ENCODE measurements around the gene RMND1.
"Not testable (repeated sequence)": the region's sequence is repeated elsewhere in the genome, so short reads cannot be mapped to it uniquely, and the experiment has no call there.

RMND1 gene

DNA sequence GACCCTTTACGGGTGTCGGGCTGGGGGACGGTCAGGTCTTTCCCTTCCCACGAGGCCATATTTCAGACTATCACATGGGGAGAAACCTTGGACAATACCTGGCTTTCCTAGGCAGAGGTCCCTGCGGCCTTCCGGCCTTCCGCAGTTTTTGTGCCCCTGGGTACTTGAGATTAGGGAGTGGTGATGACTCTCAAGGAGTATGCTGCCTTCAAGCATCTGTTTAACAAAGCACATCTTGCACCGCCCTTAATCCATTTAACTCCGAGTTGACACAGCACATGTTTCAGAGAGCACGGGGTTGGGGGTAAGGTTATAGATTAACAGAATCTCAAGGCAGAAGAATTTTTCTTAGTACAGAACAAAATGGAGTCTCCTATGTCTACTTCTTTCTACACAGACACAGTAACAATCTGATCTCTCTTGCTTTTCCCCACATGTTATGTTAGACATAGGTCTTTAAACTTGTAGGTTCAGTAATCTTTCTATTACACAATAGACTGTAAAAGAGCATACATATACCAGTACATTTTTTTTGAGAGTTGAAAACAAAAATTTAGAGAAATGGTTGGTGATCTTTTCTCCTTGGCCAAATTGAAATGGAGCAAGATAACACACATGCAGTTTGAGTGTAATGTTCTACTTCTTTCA is 3.9 kb upstream of the RMND1 start:
- not testable (repeated sequence) for H3K27me3 ChIP-seq (ENCODE audit: control insufficient read depth, insufficient read depth, low read length, poor library complexity, severe bottlenecking); H3K4me3 ChIP-seq (ENCODE audit: insufficient read depth, low read depth, low read length); H3K27ac ChIP-seq (ENCODE audit: insufficient read depth, low read depth, low read length, poor library complexity, severe bottlenecking); H3K9me3 ChIP-seq (ENCODE audit: control insufficient read depth, low read length)
- WGBS, 2 experiments, result 36 to 52% methylated on average over 3 to 4 of the region's 10 CpGs
- H3K4me1 ChIP-seq (ENCODE audit: control insufficient read depth, insufficient read depth, low read length), result peaks cover 14% of the 10 kb centered on the region
- H3K36me3 ChIP-seq (ENCODE audit: control insufficient read depth, insufficient read depth, low read length), result peaks cover 13% of the 10 kb centered on the region

DNA sequence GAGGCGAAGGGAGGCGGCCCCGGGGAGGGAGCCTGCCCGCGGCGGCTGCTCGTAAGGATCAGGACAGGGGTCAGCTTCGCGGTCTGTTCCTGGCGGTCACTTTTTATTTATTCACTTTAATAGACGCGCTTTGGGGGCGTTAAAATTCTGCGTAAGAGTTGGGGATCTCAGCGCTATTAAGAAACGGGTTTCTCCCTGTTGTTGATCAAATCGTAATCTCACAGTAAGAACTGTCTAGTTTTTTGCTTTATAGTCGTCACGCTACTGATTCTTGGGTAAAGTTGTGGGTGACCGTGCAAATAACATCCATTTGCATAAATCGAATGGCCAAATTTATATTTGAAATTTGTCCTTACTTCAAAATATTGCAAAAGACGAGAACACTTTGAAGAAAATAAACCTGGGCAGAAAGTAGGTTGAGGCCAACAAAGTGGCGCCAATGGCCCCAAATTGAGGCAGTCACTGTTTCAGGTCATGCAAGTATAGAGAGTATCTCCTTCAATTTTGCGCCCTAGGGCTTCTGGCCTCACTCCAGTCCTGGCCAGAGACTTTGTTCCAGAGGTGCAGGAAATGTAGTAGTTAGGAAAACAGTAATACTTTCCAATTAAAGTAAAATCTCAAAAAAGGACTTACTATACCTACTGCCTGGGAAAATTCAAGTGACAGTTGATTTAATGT is 963 bp upstream of the RMND1 start:
- H3K27me3 ChIP-seq (ENCODE audit: control insufficient read depth, insufficient read depth, low read length, poor library complexity, severe bottlenecking), result no peaks in the 10 kb centered on the region
- H3K27ac ChIP-seq (ENCODE audit: insufficient read depth, low read depth, low read length, poor library complexity, severe bottlenecking), result peak overlapping the region; percentile 90
- 0 to 1% methylated on average over 22 to 24 of the region's 24 CpGs for WGBS, 2 experiments
- H3K36me3 ChIP-seq (ENCODE audit: control insufficient read depth, insufficient read depth, low read length), result no peaks in the 10 kb centered on the region
- peaks cover 14% of the 10 kb centered on the region for H3K4me1 ChIP-seq (ENCODE audit: control insufficient read depth, insufficient read depth, low read length)
- H3K9me3 ChIP-seq (ENCODE audit: control insufficient read depth, low read length), result no peaks in the 10 kb centered on the region
- peak overlapping the region; percentile 75 for H3K4me3 ChIP-seq (ENCODE audit: insufficient read depth, low read depth, low read length)

DNA sequence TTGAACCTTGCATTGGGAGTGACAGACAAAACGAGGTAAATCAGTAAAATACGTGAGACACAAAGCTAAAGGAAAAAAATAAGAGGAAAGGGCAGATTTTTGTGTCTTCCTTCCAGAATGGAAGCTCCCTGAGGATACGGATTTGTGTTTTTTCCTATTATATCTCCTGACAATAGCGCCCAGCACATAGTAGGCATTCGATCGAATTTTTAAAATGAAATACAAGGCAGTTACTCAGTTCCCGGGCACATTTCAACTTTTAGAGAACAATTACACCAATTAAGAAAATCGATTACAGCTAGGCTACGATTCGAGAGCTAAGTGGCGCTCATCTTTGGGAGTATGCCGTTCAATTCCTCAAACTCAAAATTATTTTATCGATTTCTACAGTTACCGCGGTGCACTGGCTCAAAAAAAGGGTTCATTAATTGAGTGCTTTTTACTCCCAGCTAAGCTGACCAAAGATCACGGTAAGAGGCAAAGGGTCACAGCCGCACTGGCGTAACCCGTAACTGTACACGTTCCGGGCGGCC is 443 bp downstream of the RMND1 start:
- Histone ChIP-seq H3K27me3 (ENCODE audit: control insufficient read depth, insufficient read depth, low read length, poor library complexity, severe bottlenecking) (no peaks in the 10 kb centered on the region), H3K9me3 (ENCODE audit: control insufficient read depth, low read length) (no peaks in the 10 kb centered on the region), H3K4me1 (ENCODE audit: control insufficient read depth, insufficient read depth, low read length) (peaks cover 8% of the 10 kb centered on the region), H3K36me3 (ENCODE audit: control insufficient read depth, insufficient read depth, low read length) (no peaks in the 10 kb centered on the region), H3K27ac (ENCODE audit: insufficient read depth, low read depth, low read length, poor library complexity, severe bottlenecking) (peak overlapping the region; percentile 76), H3K4me3 (ENCODE audit: insufficient read depth, low read depth, low read length) (peak overlapping the region; percentile 96)
- WGBS, 2 experiments, result 3 to 5% methylated on average over 22 of the region's 22 CpGs

DNA sequence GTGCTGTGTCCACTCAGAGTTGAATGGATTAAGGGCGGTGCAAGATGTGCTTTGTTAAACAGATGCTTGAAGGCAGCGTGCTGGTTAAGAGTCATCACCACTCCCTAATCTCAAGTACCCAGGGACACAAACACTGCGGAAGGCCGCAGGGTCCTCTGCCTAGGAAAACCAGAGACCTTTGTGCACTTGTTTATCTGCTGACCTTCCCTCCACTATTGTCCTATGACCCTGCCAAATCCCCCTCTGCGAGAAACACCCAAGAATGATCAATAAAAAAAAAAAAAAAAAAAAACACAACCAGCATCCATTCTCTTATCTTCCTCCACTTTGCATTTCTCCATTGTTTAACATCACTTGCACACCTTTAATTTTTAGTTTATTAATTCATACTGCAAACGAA is 998 bp downstream of the RMND1 start:
- H3K4me1 ChIP-seq (ENCODE audit: control insufficient read depth, insufficient read depth, low read length); H3K9me3 ChIP-seq (ENCODE audit: control insufficient read depth, low read length); H3K27me3 ChIP-seq (ENCODE audit: control insufficient read depth, insufficient read depth, low read length, poor library complexity, severe bottlenecking); H3K27ac ChIP-seq (ENCODE audit: insufficient read depth, low read depth, low read length, poor library complexity, severe bottlenecking); H3K36me3 ChIP-seq (ENCODE audit: control insufficient read depth, insufficient read depth, low read length): not testable (repeated sequence)
- peak overlapping the region; percentile 96 for H3K4me3 ChIP-seq (ENCODE audit: insufficient read depth, low read depth, low read length)
- 55 to 58% methylated on average over 2 to 4 of the region's 6 CpGs for WGBS, 2 experiments

DNA sequence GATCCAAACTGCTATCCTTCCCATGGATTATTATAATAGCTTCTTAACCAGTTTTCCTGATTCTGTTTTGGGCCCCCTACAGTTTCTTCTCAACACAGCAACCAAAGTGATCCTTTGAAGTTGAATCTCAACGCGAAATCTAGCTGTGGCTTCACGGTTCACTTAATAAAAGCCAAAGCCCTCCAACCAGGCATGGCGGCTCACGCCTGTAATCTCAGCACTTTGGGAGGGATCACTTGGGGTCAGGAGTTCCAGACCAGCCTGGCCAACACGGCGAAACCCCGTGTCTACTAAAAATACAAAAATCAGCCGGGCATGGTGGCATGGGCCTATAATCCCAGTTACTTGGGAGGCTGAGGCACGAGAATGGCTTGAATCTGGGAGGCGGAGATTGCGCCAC is 3.3 kb downstream of the RMND1 start:
- H3K36me3 ChIP-seq (ENCODE audit: control insufficient read depth, insufficient read depth, low read length), result no peaks in the 10 kb centered on the region
- H3K9me3 ChIP-seq (ENCODE audit: control insufficient read depth, low read length), result no peaks in the 10 kb centered on the region
- 87 to 89% methylated on average over 12 of the region's 12 CpGs for WGBS, 2 experiments

DNA sequence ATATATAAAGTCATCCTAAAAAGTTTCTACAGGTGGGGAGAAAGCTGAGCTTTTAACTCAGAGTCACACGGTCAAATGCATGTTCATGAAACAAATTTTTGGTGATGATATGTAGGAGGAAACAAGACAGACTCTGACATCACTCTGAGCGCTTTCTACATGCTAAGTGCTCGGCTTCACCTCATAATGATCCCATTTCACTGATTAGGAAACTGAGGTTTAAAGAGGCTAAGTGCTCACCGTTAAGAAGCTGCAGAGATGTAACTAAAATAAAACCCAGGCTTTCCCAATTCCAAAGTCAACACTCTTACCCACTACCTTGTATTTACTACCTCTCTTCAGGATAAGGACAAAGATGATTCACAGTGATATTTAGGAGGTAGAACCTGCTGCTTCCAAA is 4.7 kb downstream of the RMND1 start:
- Histone ChIP-seq H3K4me3 (ENCODE audit: insufficient read depth, low read depth, low read length) (no peak overlapping the region), H3K27me3 (ENCODE audit: control insufficient read depth, insufficient read depth, low read length, poor library complexity, severe bottlenecking) (no peaks in the 10 kb centered on the region), H3K9me3 (ENCODE audit: control insufficient read depth, low read length) (no peaks in the 10 kb centered on the region), H3K36me3 (ENCODE audit: control insufficient read depth, insufficient read depth, low read length) (no peaks in the 10 kb centered on the region), H3K27ac (ENCODE audit: insufficient read depth, low read depth, low read length, poor library complexity, severe bottlenecking) (no peak overlapping the region), H3K4me1 (ENCODE audit: control insufficient read depth, insufficient read depth, low read length) (no peaks in the 10 kb centered on the region)
- WGBS, 2 experiments, result 91 to 95% methylated on average over 4 of the region's 4 CpGs

More for the DNA sequence above, 3.3 kb downstream of the RMND1 start:
- H3K27ac ChIP-seq (ENCODE audit: insufficient read depth, low read depth, low read length, poor library complexity, severe bottlenecking), result no peak overlapping the region
- H3K27me3 ChIP-seq (ENCODE audit: control insufficient read depth, insufficient read depth, low read length, poor library complexity, severe bottlenecking), result no peaks in the 10 kb centered on the region
- H3K4me3 ChIP-seq (ENCODE audit: insufficient read depth, low read depth, low read length), result no peak overlapping the region
- no peaks in the 10 kb centered on the region for H3K4me1 ChIP-seq (ENCODE audit: control insufficient read depth, insufficient read depth, low read length)

DNA sequence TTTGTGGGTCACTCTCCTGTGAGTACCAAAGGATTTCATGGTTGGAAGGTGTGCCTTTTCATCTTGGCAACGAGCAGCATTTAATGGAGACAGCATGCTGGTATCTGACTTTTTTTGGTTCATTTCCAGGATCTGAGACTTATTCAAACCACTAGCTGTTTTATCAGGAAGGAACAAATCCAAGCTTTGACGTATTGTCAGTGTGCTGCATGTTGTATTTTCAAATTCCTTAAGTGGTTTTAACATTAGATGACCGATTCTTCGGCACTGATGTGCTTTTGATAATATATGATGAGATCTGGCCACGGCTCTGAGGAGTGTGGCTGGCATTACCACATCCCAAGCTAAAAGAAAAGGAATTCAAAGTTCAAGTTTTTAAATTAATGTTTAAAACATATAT is 6.4 kb downstream of the RMND1 start:
- Histone ChIP-seq H3K9me3 (ENCODE audit: control insufficient read depth, low read length) (no peaks in the 10 kb centered on the region), H3K4me1 (ENCODE audit: control insufficient read depth, insufficient read depth, low read length) (no peaks in the 10 kb centered on the region), H3K27ac (ENCODE audit: insufficient read depth, low read depth, low read length, poor library complexity, severe bottlenecking) (no peak overlapping the region), H3K36me3 (ENCODE audit: control insufficient read depth, insufficient read depth, low read length) (no peaks in the 10 kb centered on the region), H3K27me3 (ENCODE audit: control insufficient read depth, insufficient read depth, low read length, poor library complexity, severe bottlenecking) (no peaks in the 10 kb centered on the region), H3K4me3 (ENCODE audit: insufficient read depth, low read depth, low read length) (no peak overlapping the region)
- 91 to 95% methylated on average over 4 to 5 of the region's 5 CpGs for WGBS, 2 experiments

DNA sequence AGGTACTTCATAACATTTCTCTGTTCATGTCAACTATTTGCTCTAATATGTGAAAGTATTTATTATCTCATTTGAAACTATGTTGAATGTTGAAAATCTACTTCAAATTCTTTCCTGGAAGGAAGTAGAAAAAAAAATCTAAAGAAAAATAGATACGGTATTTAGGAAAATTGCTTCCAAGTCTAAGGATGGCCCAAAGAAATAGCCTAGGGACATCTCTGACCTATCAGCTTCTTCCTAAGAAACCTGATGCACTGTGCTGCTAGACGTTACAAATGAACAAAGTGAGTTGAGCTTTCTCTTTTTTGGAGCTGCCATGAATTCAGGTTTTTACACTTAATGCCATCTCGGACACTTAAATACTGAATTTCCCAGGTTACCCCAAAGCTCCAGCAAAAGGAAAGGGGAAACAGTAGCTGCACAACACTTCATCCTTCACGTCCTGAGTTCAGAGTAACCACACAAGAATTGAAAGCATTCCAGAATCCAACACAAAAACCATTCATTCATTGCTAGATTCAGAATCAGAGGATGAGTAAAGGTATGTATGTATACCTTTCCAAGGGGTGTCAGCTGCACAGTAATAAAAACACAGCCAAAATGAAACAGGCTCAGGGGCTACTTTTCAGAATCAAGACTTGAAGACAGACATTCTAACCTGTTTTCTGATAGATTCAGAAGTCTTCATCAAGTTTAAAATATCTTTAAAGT is 7.9 kb downstream of the RMND1 start:
- no peak overlapping the region for H3K27ac ChIP-seq (ENCODE audit: insufficient read depth, low read depth, low read length, poor library complexity, severe bottlenecking)

DNA sequence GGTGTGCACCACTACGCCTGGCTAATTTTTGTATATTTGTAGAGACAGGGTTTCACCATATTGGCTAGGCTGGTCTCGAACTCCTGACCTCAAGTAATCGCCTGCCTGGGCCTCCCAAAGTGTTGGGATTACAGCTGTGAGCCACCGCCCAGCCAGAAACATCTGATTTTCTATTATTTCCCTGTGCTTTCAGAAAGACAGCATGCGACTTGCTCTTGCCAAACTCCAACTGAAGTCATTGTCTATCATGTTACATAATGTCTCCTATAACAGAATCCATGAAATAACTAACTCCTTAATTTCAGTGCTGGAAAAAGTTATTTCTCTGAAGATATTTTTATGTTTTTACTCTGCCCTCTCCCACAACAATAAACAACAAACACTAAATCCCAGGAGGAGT is 8.5 kb downstream of the RMND1 start:
- Histone ChIP-seq H3K27me3 (ENCODE audit: control insufficient read depth, insufficient read depth, low read length, poor library complexity, severe bottlenecking) (no peaks in the 10 kb centered on the region), H3K27ac (ENCODE audit: insufficient read depth, low read depth, low read length, poor library complexity, severe bottlenecking) (no peak overlapping the region), H3K4me3 (ENCODE audit: insufficient read depth, low read depth, low read length) (no peak overlapping the region), H3K36me3 (ENCODE audit: control insufficient read depth, insufficient read depth, low read length) (no peaks in the 10 kb centered on the region), H3K9me3 (ENCODE audit: control insufficient read depth, low read length) (no peaks in the 10 kb centered on the region), H3K4me1 (ENCODE audit: control insufficient read depth, insufficient read depth, low read length) (no peaks in the 10 kb centered on the region)
- WGBS, 2 experiments, result 89 to 94% methylated on average over 5 of the region's 5 CpGs

More for the DNA sequence above, 7.9 kb downstream of the RMND1 start:
- Histone ChIP-seq H3K4me3 (ENCODE audit: insufficient read depth, low read depth, low read length) (no peak overlapping the region), H3K9me3 (ENCODE audit: control insufficient read depth, low read length) (no peaks in the 10 kb centered on the region), H3K4me1 (ENCODE audit: control insufficient read depth, insufficient read depth, low read length) (no peaks in the 10 kb centered on the region), H3K27me3 (ENCODE audit: control insufficient read depth, insufficient read depth, low read length, poor library complexity, severe bottlenecking) (no peaks in the 10 kb centered on the region), H3K36me3 (ENCODE audit: control insufficient read depth, insufficient read depth, low read length) (no peaks in the 10 kb centered on the region)
- 93 to 97% methylated on average over 4 of the region's 4 CpGs for WGBS, 2 experiments

DNA sequence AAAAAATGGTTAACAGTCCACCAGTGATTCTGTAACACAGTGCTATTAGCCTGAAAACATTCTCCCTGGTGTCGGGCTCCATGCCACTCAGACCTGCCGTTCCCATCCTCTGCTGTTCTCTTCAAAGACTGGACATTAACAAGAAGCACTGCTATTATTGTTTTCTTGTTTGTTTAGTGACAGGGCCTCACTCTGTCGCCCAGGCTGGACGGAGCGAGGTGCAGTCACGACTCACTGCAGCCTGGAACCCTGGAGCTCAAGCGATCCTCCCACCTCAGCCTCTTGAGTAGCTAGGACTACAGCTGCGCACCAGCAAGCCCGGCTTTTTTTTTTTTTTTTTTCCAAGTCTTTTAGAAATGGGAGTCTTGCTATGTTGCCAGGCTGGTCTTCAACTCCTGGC is 9.6 kb downstream of the RMND1 start:
- H3K27ac ChIP-seq (ENCODE audit: insufficient read depth, low read depth, low read length, poor library complexity, severe bottlenecking), result no peak overlapping the region
- H3K4me1 ChIP-seq (ENCODE audit: control insufficient read depth, insufficient read depth, low read length), result no peaks in the 10 kb centered on the region
- H3K9me3 ChIP-seq (ENCODE audit: control insufficient read depth, low read length), result no peaks in the 10 kb centered on the region
- 91% methylated on average over 9 of the region's 9 CpGs for WGBS, 2 experiments
- H3K27me3 ChIP-seq (ENCODE audit: control insufficient read depth, insufficient read depth, low read length, poor library complexity, severe bottlenecking), result no peaks in the 10 kb centered on the region
- H3K4me3 ChIP-seq (ENCODE audit: insufficient read depth, low read depth, low read length), result no peak overlapping the region
- H3K36me3 ChIP-seq (ENCODE audit: control insufficient read depth, insufficient read depth, low read length), result no peaks in the 10 kb centered on the region

All from ectodermal cell (in vitro differentiated cells).